GM18498 (cell line): ENCODE data around the gene PXDN.

Experiments used
- ATAC-seq: cut with Tn5 transposase; IDR thresholded peaks from one replicate; pipeline ENCODE4 v1.9.1; 2021; ENCODE audit warnings: mild to moderate bottlenecking, moderate library complexity; ENCODE audit not compliant: unreplicated experiment

Gene PXDN

DNA sequence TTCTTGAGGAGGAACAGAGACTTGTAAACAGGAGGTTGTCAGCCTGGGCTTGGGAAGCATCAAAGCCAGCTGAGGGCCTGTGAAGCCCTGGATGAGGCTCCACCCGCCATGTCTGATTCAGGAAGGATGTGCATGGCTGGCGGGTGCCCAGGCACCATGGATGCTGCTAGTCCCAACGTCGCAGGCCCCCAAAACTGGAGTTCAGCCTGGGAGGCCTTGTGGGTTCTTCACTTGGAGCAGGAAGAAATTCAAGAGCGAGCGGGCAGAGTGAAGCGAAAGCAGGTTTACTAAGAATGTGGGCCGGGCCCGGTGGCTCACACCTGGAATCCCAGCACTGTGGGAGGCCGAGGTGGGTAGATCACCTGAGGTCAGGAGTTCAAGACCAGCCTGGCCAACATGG lies 12.1 kb upstream of the PXDN start:
- ATAC-seq = no peak

DNA sequence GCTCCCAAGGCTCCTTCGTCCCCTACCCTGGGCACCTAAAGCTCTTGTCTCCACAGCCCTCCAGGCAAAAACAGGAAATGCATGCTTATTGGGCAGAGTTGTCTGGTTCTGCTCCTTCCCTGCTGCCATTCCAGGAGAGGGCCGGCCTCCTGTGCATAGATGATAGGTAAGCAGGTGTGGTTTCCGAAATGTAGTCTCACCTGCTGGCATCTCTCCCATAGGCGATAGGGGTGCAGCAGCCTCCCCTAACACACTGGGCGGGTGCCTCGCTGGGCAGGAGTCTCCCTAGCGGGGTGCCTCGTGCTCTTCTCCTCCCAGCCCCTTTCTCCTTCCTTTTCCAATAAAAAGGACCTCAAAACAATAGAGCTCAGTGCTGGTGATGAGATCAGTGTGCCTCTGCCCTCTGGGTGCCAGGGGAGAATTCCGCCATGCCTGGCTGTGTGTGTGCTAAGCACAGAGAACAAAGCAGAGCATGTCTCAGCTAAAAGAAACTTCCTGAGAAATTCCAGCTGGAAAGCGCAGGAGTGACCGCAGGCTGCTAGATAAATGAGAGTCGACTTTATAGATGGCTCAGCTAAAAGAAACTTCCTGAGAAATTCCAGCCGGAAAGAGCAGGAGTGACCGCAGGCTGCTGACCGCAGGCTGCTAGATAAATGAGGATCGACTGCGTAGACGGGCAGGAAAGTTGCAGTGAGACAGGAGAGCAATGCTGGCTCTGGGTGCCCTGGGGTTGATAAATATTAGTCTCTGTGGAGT lies 11.3 kb upstream of the PXDN start:
- ATAC-seq = no peak

DNA sequence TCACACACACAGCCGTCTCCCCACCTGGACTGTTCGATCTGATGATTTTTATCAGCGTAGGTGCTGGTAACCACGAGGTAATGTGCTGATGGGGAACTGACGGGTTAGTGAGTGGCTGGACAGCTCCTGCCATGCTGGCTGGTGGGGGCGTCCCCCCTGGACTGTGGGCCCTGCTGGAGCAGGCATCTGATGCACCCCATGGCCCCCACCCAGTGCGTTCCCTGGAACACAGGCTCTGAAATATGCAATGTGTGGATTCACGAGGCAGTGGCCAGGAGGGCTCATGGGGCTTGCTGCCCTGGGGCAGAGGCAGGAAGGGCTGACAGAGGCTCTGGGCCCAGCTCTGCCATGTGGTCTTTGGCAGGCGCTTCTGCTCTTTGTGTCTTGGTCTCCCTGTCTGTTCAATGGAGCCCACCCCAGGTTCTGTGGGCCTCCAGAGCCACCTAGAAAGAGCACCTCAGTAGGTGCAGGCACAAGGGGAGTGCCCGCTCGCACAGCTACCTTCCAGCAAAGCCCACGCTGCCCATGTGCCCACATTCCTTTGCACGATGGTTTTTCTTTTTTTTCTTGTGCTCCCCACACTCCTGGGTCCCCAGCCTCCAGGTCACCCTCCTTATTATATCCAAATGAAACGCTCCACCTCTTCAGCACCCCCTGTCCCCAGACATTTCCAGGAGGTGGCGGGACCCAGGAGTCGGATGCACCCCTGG lies 10.3 kb upstream of the PXDN start:
- no peak for ATAC-seq

DNA sequence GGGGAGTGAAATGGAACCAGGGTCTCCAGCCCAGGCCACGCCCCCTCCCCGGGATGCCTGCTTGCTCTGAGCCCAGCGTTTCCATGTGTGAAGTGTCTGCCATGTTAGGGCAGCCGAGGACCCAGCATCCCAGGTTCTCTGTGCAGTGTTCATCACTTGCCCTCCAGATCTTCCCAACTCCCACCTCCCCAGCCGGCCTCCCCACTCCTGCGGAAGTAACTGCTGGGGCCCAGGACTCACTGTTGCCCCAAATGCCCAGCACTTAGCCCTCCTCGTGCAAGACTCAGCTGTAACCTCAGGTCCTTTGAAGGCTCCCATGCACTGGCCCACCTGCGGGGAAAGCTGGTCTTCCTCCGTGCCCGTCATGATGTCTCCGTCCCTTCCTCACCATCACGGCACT lies 9.7 kb upstream of the PXDN start:
- no peak for ATAC-seq

DNA sequence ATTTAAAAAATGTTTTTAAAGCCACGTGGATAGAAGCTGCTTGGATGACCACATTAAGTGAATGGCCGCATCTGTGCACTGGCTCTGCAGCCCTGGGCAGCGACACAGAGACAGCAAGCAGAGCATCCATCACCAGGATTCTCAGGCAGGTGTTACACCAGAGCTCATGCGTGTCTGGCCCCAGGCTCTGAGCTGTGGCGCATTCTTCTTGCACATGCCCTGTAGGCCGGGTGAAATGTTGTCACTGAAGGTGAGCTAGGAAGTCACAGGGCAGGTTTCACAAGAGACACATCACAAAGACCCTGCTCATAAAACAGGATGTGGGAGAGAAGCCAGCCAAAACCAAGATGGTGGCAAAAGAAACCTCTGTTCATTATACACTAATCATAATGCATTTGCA lies 8.4 kb upstream of the PXDN start:
- ATAC-seq = no peak

DNA sequence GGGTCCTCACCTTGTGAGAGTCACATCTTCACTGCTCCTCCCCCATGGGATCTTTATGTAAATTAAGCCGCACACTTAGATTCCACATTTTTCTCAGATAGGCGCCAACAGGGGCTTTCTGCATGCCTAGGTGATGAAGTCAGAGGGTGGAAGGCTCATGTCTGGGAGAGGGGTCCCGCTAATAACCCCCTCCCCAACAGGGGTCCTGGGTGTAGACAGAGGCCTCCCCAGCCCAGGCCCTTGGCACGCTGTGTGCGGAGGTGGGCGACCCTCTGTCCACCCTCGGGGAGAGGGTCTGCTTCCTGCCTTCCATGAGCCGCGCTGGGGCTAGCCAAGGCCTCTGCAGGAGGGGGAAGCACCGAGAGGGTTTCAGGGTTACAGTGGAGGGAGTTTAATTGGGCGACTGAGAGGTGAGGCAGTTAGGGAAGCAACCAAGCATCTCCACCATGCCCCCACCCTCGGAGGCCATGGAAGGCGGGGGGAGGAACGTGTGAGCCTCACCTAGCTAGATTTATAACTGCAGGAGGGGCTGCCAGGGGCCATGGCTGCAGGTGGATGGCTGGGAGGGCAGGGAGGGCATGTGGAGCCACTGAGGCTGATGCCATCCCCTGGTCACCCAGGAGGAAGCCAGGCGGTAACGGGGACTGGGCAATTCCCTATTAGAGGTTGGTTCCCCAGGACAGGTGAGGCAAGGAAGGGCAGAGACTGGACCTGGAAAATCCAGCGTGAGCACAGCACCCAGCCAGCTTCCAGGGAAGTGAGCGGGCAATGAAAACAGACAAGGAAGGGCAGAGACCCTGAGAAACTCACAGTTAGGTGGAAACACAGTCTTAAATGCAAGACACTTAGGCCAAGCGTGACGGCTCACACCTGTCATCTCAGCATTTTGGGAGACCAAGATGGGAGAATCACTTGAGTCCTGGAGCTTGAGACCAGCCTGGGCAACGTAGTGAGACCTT lies 7.7 kb upstream of the PXDN start:
- ATAC-seq = no peak

DNA sequence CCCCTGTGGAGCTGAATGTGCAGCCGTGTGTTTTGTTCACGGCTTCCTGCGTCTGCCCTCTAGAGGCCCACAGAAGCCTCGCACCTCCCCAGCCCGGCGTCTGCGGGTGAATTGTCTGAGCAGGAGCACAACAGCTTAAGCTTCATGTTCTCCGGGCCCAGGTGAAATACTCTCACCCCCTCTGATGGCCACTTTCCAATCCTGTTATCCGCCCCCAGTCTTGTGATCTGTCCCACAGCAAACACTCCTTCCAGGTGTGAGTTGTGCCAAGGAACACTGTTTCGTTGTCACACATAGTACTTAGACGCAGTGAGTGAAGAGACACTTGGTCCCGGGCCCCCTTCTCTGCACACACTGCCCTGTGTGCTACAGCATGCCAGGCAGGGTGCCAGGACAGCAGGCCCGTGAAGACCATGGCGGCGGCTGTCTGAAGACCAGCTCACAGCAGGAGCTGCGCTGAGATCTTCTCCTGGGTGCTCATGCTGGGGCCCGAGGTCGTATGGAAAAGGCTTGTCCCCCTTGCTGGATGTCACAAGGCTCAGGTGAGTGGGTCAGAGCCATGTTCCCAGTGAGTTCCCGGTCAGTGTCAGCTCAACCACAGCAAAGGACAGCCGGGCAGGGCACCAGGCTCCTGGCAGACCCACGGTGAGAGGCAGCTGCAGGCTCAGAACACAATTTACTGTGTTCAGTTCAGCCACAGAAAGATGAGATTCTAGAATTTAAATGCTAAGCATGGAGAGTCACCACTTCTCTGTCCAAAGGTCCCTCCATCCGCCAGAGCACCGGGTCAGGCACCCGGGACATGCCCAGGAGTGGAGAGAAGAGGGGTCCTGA lies 6.8 kb upstream of the PXDN start:
- ATAC-seq = peak; percentile 80

DNA sequence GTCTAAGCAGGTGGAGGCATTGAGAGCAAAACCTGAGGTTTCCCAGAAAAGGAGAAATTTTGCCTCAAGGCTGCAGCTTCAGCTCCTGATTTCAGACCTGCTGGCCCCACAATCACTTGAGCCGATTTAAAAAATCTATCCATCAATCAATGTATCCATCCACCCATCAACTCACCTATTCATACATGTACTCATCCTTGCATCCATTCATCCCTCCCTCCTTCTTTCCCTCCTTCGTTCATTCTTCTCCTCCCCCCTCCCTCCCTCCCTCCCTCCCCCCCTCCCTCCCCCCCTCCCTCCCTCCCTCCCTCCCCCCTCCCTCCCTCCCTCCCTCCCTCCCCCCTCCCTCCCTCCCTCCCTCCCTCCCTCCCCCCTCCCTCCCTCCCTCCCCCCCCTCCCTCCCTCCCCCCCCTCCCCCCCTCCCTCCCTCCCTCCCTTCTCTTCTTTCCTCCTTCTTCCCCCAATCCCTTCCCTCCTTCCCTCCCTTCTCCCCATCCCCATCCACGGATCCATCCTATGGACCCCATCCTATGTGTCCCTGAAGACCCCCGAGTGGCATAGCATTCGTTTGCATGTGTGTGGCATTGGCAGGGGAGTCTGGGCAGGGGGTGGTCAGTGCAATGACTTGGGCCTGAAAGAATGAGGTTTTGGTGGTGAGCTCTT lies 6.1 kb upstream of the PXDN start:
- no peak for ATAC-seq

DNA sequence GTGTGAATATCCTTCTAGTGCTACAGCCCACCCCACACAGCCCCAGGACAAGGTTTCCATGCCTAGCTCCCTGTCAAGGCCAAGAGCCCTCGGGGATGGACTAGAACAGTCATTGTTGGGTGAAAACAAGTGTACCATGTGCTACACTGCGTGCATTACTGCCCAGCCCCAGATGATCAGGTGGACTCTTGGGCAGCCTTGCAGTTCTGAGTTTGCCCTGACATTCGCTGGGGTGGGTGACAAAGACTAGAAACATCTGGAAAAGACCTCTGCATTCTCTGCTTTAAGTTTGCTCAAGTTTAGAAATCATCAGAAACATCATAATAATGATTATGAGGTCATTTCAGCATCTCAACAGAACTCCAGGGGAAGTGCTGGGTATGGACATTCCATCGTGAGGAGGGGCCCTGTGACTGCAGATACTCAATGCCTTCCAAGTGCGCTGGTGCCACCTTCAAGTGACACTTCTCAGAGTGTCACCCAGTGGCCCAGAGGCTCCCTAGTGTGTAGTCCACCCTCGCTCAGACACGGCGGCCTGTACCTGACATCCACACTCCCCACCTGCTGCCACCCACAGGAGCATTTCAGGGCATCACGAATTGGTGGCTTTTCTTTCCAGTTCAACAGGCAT lies 5.3 kb upstream of the PXDN start:
- ATAC-seq = no peak

DNA sequence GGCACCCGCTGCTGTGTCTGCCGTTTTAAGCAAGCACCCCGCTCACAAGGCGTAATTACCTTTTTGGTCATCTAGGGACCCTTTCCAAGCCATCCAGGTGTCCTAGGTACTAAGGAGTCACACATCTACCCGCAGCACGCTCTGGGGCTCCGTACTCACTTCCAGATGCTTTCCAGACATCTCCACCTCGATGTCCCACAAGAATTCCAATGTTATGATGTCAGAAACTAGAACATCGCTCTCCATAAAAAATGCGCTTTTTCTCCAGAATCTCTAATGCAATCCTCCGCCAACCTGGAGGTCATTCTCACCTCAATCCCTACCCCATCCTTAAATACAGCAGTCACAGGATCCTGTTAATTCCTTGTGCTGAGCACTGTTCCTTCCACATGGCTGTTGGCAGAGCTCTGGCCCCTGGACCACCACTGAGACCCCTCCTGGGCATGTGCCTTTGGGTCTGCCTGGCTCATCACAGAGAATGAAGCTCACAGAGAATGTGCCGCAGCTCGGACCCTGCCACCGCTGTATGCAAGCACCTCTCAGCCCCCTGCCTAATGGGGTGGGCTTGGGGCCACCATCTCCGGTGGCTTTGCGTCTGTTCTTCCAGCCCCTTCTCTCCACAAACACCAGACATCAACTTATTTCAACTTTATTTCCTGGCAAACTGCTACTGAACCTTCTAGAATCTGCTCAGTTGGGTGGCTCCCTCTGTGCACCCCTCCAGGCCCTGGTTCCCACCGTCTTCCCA lies 4.6 kb upstream of the PXDN start:
- ATAC-seq = no peak

DNA sequence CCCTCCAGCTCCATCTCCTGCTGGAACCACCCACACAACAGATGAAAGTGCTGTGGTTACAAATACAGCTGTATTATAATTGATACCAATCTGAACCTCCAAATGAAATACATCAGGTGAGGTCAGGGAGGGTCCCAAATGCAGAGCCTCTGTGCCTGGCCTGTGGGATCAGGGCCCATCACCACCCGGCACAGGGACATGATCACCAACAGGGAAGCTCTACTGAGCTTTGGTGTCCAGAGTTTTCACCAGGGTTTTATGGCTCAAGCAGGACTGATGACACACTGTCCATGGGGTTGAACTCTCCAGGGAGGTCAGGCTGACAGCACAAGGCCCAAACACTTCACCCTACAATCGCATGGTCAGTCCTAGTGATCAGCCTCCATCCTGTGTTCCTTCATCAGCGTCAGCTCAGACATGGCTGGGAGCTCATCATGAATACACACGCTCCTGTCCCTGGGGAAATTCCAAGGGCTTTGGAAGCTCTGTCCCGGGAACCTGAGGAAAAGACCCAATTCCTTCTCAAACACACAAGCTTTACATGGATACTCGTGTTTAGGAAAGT lies 3.9 kb upstream of the PXDN start:
- no peak for ATAC-seq

DNA sequence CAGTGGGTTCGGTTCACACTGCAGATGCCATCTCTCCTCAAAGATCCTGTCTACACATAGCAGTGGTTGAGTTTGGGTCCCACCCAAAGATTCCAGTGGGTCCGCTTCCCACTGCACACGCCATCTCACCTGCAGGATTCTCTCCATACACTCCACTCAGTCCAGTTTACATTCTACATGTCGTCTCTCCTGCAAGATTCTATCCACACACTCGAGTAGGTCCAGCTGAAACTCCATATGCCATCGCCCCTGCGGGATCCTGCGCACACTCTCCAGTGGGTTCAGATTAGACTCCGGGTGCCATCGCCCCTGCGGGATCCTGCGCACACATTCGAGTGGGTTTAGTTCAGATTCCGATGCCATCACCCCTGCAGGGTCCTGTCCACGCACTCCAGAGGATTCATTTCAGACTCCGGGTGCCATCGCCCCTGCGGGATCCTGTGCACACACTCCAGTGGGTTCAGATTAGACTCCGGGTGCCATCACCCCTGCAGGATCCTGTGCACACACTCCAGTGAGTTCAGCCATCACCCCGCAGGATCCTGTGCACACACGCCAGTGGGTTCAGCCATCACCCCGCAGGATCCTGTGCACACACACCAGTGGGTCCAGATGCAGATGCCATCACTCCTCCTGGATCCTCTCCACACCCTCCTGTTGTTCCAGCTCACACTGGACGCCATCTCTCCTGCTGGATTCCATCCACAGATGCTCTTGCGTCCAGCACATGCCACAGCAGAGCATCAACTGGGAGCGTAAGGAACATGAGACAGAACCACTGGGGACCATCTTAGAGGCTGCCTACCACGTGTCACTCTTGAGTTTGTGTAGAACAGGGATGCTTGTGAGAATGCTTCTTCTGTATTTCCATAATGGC lies 3.0 kb upstream of the PXDN start:
- ATAC-seq = no peak

DNA sequence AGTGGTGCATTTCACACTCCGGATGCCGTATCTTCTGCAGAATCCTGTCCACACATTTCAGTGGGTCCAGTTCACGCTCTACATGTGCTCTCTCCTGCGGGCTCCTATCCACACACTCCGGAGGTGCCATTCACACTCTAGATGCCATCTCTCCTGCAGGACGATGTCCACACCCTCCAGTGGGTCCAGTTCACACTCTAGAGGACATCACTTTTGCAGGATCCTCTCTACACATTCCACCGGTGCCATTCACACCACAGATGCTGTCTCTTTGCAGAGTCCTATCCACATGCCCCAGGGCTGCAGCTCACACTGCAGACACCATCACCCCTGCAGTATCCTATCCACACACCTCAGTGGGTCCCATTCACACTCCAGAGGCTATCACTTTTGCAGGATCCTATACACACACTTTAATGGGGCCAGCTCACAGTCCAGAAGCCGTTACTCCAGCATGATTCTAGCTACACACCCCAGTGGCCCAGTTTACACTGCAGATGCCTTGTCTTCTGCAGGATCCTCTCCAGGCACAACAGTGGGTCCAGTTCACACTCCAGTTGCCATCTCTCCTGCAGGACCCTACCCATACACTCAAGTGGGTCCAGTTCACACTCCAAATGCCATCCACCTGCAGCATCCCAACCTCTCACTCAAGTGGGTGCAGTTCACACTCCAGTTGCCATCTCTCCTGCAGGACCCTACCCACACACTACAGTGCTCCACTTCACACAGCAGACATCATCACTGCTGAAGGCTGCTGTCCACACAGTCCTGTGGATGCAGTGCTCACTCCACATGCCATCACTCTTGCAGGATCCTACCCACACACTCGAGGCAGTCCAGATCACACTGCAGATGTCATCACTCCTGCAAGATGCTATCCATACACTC lies 2.1 kb upstream of the PXDN start:
- no peak for ATAC-seq

DNA sequence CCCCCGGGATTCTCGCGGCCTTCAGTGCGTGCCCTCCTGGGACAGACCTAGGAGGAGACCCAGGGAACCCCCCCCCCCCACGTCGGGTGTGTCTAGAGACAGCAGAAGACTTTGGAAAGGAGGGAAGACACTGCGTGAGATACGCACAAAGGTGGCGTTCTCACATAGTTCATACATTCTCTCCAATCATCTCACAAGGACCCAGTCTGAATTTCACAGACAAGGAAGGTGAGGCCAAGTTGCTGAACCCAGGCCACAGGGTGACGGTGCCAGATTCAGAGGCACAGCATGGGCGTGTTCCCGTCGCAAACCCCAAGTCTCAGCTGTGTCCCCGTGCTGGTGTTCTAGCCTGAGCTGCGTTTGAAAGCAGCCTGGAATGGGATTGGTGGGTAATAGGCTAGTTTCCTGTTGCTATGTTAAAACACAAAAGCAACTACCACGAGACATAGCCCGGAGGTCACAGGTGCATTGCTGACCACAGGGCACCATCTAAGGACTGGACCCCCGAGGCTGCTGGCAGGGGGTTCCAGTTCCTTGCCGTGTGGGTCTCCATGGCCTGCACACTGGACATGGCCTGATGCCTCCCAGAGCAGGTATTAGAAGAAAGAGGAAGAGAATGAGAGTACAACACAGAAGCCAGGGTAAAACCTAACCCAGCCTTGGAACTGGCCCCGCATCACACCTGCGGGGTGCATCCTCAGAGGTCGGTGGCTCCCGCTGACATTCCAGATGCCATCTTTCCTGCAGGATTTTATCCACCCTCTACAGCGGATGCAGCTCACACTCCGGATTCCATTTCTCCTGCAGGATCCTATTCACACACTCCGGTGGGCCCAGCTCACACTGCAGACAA lies 1.1 kb upstream of the PXDN start:
- ATAC-seq = no peak

DNA sequence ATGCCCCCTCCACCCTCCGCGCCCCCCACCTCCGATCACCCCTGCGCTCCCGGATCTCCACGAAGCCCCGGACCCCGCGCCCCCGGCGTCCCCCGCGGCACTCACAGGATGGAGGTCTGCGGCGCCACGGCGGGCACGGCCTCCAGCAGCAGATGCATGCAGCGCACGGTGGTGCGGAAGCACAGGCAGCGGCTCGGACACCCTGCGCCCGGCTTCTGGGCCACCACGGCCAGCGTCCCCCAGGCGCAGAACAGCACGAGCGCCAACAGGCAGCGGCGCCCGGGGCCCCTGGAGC lies 217 bp downstream of the PXDN start:
- ATAC-seq = no peak
